LNCaP clone FGC (cell line): ENCODE measurements around the gene LIPT2.

Experiments used
- DNase-seq: peaks from one replicate; pipeline ENCODE4 v3.0.0-alpha.2; 2011; ENCODE audit warnings: low read depth
- H3K4me3 ChIP-seq: 2 replicates; pipeline ENCODE4 v1.5.1; 2011; ENCODE audit warnings: mild to moderate bottlenecking, low read depth, low read length, control low read depth
- TF ChIP-seq, protein P1 (sequence below): IDR thresholded peaks from 2 replicates; pipeline ENCODE4 v1.5.1; 2012; ENCODE audit warnings: mild to moderate bottlenecking; ENCODE audit not compliant: control insufficient read depth, insufficient read depth; ENCODE audit errors: extremely low read depth

LIPT2 gene

DNA sequence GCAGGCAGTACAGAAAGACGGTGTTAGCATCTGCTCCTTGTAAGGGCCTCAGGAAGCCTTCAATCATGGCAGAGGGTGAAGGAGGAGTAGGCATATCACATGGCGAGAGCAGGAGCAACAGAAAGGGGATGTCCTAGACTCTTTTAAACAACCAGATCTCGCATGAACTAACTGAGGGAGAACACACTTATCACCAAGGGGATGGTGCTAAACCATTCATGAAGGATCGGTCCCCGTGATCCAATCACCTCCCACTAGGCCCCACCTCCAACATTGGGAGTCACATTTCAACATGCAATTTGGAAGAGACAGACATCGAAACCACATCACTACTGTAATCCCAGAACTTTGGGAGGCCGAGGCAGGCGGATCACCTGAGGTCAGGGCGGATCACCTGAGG is 39.9 kb upstream of the LIPT2 start:
- TF ChIP-seq, protein P1, sequence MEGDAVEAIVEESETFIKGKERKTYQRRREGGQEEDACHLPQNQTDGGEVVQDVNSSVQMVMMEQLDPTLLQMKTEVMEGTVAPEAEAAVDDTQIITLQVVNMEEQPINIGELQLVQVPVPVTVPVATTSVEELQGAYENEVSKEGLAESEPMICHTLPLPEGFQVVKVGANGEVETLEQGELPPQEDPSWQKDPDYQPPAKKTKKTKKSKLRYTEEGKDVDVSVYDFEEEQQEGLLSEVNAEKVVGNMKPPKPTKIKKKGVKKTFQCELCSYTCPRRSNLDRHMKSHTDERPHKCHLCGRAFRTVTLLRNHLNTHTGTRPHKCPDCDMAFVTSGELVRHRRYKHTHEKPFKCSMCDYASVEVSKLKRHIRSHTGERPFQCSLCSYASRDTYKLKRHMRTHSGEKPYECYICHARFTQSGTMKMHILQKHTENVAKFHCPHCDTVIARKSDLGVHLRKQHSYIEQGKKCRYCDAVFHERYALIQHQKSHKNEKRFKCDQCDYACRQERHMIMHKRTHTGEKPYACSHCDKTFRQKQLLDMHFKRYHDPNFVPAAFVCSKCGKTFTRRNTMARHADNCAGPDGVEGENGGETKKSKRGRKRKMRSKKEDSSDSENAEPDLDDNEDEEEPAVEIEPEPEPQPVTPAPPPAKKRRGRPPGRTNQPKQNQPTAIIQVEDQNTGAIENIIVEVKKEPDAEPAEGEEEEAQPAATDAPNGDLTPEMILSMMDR = no peak
- DNase-seq = no peak
- no peak overlapping the region for H3K4me3 ChIP-seq

DNA sequence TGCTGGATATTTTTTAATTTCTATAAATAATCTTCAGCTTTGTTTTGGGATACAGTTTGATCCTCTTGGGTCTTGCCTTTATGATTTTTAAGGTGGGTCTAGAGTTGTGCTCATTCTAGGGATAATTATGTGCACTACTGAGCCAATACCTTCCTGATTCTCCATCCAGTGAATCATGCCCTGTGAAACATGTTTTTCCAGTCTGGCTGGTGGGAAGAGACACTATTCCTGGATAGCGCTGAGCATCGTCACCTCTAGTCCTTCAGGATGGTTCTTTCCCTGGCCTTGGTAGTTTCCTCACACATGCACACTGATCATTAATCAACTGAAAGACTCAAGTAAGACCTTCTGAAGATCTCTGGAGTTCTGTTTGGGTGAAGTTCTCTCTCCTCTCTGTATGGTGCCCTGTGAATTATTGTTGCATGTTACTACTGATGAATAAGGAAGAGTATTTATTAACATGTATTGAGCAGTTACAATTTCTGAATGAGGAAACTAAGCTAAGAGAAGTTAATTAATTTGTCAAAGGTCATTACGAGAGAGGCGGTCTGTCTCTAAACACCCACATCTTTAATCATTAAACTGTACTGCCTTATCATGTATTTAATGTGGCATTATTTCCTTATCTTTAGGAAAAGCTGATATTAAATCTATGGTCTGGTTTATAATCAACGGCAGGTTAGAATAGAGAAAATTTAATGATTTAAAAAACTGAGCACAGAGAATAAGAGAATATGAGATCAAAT is 39.1 kb upstream of the LIPT2 start:
- TF ChIP-seq, protein P1 = no peak
- peak; percentile 73 for DNase-seq
- no peak overlapping the region for H3K4me3 ChIP-seq

DNA sequence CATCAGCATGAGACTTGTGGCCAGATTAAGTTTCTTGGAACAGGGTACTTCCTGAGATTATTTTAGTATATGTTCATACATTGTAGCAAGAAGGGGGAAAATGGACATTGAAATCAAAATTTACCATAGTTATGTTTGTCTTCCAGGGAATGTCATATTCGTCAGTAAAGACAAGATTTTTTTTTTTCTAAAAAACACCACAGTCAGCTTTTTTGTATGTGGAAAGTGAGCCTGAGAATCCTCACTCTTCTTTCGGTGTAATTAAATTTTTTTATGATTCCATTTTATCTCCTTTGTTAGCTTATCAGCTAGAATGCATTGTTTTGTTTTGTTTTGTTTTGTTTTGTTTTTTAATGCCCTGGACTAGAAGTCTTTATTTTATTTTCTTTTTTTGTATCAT is 31.5 kb upstream of the LIPT2 start:
- no peak for DNase-seq
- TF ChIP-seq, protein P1 = no peak
- H3K4me3 ChIP-seq = no peak overlapping the region

DNA sequence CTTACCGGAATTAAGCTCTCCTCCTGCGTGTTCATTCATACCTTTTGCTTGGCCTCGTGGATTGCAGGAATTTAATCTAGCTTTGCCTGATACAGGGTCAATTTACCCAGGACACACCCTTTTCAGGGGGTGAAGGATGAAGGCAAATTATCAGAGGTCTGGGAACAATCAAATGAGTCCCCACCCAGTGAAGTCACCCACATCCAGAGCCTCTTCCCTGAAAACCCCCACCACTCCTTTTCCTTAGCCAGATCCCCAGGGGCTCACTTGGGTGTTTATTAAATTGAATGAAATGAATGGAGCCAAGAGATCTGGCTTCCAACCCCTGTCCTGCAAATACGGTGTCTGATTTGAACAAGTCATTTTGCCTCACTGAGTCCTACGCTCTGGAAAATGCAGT is 31.0 kb upstream of the LIPT2 start:
- H3K4me3 ChIP-seq = no peak overlapping the region
- TF ChIP-seq, protein P1 = no peak
- no peak for DNase-seq

DNA sequence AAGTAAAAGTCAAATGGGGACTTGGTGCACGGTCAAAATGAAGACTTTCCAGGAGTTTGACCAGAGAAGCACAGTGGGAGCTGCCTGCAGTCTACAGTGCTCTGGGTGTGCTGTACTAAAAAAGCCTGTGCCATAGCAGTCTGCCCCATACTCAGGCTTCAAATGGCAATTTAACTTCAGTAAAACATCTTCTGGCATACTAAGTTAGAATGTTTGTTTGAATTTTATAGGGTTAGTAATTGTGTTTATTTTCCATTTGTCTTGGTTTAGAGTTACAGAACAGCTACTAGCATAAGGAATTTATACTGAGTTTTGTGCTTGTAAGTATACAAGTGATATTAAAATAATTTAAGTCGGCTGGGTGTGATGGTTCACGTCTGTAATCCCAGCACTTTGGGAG is 29.3 kb upstream of the LIPT2 start:
- DNase-seq = peak; percentile 31
- no peak overlapping the region for H3K4me3 ChIP-seq
- TF ChIP-seq, protein P1 = no peak

DNA sequence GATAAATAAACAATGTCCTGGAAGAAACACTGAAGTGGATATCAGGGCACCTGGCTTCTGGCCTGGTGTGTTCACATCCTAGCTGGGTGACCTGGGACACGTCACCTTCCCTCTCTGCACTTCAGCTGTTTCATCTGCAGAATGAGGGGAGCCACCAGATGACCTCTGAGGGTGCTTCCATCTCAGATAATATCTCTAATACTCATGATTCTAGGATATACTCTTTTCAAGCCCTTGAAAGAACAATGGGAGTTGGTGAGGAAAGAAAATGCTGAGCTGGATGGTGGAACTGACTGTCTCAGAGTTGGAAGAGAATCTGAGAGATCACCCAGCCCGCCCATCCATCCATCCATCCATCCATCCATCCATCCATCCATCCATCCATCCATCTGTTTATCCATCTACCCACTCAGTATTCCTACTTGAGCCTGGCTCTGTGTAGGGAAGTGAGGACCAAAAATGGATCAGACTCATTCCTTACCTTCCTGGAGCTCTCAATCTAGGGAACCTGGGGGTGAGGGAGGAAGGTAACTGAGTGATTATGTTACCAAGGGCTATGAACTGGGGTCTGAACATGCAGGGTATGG is 28.2 kb upstream of the LIPT2 start:
- DNase-seq = no peak
- H3K4me3 ChIP-seq = no peak overlapping the region
- TF ChIP-seq, protein P1 = no peak
